GM19023 (cell line): ENCODE measurements around the gene TXNRD3.

ENCODE experiments used
- ATAC-seq: cut with Tn5 transposase; IDR thresholded peaks from one replicate; pipeline ENCODE4 v1.9.1; 2021; ENCODE audit warnings: mild to moderate bottlenecking, moderate library complexity; ENCODE audit not compliant: unreplicated experiment

Gene TXNRD3

DNA sequence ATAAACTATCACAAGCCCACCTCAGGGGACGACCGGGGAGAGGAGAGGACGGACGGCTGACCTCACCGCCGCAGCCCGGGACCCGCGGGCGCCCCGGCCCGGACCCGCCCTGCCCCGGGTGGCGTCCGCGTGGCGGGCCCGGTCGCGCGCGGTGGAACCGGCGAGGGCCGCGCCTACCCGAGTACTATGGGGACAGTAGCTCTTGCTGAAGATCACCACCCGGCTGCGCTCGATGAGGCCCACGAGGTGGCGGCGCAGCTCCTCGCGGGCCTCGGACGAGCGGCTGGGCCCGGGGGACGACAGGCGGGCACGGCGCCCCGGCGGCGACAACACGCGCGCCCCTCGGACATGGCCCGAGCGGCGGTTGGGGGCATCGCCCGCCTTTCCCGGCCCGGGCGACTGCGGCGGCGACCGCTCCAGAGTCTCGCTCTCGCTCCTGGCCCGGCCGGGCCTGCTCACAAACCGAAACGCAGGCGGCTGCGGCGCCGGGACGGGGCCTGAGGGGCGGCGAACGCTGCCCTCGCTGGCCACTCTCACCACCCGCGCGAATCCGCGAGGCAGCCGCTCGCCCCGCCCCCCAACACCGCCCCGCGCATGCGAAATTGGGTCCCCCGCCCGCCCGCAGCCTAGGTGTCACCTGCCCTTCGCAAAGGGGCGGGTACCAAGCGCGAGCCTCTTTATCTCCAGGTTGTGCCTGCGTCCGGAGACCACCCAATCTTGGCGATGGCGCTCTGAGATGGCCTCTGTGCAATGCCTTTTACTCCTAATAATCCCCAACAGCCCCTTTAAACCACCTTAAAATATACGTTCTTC is at the start of gene TXNRD3:
TXNRD3 (minus strand) TSS at position 554 of the 813 bp plus-strand sequence.
- no peak for ATAC-seq

DNA sequence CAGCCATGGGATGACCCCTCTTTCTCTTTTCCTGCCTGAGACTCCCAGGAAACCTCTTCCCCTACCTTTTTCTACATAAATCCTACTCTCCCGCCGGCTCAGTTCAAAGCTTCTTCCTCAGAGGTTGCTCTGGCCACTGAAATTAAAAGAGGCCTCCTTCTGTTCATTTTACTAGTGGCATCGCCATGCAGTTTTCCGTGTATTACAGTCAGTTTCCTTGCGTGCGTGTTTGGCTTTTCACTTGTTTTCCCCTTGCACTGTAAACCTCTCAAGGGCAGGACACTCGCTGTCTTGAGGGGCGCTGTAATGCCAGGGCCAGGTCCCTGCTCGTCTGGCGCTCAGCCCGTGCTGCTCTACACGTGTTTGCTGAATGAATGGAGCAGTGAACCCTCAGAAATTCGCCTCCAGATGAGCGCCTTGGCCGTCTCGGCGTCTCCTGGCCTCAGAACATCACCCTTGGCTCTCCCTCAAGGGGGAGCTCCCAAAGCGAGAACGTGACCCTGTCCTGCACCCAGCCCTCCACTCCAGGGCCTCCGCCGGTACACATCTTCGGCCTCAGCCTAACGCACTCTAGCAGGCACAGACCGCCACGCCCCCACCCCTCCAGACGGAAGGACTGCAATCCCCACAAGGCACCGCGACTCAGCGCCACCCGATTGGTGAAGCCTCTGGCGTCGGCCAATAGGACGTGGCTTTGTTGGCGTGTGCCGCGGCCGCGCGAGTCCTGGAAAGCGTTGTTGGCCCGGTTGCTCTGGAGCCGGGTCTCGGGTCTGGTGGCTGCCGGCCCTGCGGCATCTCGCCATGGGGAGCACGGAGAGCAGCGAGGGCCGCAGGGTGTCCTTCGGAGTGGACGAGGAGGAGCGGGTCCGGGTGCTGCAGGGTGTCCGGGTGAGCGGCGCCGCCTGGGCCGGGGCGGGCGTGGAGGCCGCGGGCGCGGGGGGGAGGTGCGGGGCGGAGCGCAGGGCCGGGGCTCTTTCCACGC is 48.9 kb upstream of the TXNRD3 start, which contains the start of gene CHCHD6:
CHCHD6 (plus strand) TSS at position 729 of the 982 bp plus-strand sequence; CDS start at position 802, 73 bp downstream.
- peak; percentile 97 for ATAC-seq

DNA sequence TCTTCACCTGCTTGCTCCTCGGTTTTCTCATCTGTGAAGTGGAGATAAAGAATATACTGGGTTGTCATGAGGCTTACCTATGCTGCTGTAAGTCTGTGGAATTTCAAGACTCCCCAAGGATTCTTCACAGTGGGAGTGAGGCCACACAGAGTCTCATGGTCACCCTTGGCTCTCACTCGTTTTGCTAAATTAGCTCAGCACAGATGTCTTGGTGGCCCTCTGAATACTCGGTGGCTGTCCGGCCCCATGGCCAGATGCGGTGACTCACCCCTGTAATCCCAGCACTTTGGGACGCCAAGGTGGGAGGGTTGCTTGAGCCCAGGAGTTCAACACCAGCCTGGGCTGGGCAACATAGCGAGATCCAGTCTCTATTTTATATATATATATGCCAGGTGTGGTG is 44.1 kb upstream of the TXNRD3 start:
- ATAC-seq: no peak

DNA sequence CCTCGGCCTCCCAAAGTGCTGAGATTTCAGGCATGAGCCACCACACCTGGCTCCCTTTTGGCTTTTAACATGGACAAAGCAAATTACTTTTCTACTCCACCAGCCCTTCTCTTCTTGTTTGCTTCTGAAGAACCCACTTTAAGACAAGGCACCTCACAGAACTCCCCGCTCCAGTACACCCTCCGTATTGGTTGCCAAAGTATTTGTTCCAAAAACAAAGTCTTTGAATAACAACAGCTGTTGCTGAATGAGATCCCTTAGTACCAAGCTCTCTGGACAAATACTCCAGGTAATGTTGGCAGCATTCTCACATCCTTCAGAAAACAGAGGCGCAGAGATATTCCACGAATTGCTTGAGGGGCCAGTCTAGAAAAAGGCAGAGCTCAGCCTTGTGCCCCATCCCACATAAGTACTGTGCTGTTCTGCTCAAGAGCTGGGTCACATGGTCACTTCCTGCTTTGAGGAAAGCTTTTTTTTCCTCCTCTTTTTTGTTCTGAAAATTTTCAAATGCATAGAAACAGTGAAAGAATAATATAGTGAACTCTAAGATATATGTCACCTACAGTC is 41.9 kb upstream of the TXNRD3 start:
- ATAC-seq: no peak

DNA sequence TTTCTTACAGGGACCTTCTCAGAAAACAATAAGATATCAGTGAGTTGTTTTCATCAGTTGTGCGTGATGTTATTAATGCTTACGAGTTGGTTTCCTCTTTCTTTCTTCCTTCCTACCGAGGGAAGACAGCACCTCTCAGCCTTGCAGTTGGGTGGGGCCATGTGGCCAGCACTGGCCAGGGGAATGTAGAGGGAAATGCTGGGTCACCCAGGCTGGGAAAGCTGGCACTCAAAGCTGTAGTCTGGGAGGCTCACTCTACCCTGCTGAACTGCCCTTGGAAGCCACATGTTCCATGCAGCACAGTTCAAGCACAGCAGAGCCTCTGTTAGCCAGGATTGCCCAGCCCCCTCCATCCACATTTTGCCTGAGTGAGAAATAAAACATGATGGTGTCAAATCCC is 39.0 kb upstream of the TXNRD3 start:
- ATAC-seq: no peak

DNA sequence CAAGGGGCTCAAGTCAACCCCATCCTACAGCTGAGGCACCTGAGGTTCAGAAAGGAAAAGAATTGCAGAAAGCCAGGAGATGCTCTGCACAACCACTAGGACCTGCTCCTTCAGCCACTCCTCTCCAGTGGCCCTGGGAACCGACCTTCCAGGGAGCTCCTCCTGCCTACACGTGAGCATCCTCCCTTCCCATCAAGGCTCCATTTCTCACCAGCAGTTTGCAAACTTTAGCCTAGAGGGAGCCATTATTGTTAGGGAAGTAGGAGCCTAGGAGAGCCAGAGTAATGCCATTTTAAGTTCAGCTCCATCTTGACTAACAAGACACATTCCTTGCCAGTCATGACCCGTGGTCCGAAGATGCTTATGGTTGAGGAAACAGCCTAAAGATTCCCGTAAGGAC is 37.9 kb upstream of the TXNRD3 start:
- ATAC-seq: no peak

DNA sequence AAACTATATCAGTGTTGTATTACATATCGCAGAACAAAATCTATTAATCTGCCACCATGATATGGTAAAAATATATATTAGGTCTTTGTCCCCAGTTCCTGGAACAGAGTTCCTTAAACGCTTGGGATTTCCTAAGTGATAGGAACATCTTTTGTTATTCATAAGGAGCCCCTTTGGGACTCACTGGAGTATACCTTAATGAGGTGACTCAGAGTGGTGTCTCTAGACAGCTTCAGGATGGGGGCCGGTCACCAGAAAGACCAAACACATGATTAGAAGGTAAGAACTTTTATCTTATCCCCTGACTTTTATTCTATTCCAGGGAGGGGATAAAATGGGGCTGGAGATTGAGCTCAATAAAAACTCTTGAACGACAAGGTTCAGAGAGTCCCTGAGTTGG is 36.8 kb upstream of the TXNRD3 start:
- ATAC-seq: no peak

DNA sequence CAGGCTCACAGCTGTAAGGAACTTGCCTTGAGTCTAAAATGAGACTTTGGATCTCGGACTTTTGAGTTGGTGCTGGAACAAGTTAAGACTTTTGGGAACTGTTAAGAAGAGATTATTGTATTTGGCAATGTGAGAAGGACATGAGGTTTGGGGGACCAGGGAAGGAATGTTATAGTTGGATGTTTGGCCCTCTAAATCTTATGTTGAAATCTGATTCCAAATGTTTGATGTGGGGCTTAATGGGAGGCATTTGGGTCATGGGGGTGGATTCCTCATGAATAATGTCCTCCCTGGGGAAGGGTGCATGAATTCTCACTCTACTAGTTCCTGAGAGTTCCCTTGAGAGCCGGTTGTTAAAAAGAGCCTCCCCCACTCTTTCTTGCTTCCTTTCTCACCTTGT is 30.6 kb upstream of the TXNRD3 start:
- ATAC-seq: no peak

DNA sequence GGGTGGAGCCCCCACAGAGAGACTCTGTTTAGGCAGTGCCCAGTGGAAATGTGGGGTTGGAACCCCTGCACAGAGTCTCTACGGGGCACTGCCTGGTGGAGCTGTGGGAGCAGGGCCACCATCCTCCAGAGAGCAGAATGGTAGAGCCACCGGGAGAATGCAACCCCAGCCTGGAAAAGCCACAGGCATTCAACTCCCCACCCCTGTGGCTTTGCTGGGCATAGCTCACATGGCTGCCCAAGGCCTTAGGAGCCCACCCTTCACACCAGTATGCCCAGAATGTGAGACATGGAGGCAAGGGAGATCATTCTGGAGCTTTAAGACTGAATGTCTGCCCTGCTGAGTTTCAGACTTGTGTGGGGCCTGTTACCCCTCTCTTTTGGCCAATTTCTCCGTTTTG is 30.1 kb upstream of the TXNRD3 start:
- ATAC-seq: no peak

DNA sequence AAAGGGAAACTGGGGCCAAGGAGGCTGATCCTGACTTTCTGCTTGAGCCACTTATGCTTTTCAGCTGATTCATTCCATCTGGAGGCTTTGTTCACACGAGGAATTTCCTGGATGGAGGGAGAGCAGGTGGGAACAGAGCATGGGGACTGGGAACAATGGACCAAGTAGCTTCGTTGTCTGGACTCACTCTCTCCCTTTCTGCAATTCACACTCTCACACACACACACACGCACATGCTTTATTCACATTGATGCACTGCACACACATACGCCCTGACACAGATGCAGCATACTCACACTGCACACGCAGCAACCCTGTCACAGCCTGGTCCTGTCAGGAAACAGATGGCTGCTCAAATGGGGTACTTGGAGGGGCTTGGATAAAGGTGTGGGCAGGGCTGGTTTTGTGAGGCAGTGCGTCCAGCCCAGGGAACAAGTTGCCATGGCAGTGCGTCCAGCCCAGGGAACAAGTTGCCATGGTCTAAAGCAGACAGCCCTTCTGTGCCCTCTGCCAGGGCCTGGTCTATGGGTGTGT is 29.4 kb upstream of the TXNRD3 start:
- ATAC-seq: no peak

DNA sequence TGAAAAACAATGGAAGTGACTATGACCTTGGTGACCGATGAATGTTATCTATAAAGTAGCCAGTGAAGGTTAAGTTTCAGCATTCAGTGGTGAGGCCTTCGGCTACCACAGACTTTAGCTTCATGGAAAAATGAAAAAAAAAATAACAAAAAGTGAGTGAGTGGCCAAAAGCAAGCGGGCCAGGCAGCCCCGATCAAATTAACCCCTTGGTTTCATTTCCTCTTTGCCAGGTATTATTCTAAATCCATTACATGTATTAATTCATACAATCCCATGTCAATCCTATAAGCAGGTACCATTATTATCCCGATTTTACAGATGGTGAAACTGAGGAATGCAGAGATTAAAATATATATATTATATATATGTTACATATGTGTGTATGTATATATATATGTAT is 28.1 kb upstream of the TXNRD3 start:
- no peak for ATAC-seq

DNA sequence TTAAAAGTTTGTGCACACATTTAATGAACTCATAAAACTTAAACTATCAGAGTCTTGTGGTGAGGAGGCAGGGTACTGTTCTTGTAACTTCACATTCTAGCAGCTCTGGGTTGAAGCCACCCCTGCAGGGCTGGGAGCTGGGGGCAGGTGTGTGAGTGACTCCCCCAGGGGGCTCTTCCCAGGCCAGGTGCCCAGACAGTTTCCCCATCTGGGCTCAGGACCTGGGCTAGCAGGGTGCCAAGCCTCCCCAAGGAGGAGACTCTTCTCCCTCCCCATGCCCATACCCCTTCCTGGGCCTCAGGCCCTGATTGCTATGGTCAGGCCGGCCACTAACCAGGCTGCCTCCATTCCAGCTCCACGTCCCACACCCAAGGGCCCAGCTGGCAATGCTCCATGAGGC is 27.1 kb upstream of the TXNRD3 start:
- no peak for ATAC-seq

DNA sequence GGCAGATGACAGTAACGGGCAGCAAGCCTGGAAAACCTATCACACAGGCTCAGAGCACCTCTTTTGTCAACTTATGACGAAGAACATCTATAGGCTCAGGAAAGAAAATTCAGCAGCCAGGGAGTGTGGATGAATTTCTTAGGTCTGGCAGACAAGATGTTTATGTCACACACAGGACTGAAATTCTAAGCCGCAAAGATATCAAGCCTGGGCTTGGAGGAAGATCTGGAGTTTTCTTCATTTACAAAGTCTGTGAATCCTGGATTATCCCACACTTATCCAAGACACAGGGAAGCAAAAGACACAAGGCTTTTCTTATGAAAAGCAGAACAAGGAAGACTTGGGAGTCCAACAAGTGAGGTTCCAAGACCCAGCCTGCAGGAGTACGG is 25.7 kb upstream of the TXNRD3 start:
- no peak for ATAC-seq

DNA sequence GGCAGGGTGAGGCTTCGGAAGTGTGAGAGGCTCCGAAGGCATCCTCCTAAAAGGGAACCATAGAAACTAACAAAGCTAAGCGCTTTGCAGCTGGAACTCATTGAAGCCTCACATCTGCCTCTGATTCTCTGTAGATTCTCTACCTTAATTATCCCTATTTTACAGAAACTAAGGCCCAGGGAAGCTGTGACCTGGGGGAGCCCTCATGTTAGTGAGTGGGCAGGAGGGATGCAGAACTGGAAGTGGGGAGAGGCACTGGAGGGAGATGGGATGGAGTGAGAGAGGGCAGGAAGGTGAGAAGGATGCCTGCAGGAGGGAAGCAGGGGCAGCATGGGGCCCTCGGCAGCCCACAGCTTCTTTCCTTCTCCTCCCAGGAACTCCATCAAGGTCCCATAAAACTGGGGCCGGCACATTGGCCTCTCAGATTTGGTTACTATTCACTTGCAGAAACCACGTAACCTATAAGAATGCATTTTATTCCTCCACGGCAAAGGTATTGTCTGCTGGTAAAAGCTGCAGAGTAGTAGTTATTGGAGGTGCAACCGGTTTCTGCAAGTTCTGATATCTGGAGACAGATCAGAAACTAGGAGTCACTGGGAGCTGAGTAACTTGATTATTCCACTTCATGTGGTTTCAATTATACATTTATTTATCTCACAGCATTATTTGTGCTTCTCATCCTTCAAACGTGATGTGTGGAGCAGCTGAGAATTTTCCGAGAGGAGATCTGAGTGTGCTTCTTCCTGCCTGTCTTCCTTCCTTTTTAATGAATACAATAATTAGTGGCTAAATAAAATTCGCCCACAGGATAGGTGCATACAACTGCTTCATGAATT is 25.1 kb upstream of the TXNRD3 start:
- ATAC-seq: no peak

DNA sequence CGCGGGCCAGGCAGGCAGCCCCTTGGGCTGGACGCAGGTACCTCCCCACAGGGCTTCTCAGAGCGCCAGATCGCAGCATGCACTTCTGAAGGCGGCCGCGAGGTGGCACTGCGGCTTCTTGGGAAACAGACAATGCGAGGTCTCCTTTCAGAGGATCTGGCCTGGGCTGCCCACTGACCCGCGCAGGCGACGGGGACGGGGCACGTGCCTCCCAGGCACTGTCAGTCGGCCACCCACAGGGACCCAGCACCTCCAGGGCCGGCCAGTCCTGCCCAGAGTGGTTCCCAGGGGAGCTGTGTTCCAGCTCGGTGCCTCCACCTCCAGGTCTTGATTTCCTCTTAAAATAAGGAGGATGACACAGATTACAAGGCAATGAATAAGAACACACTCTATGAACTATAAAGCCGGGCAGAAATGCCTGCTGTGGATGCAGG is 24.4 kb upstream of the TXNRD3 start:
- no peak for ATAC-seq

DNA sequence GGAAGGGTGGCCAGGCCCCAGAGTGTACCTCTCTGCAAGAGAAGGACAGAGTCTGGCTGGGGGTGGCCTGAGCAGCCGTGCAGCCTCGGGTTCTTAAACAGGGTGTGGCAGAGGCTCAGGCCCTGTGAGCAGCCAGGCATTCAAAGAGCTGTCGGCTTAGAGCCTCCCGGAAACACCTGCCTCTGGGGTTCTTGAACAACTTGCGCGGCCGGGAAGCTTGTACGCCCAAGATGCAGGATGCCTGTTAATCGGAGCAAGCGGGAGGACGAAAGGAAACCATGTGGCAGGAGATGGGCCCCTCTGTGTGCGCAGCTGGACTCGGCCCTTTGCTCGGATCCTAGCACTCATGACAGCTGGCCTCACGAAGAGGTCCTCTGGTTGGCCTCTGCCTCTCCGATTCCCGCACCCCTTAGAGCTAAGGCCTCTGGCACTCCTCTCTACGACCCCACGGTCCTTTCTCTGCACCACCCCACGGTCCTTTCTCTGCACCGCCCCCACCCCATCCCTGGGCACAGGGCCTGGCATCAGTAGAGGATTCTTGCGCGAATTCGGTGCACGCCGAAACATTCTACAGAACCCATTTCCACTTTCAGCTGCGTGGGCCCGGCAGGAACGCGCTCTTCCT is 23.9 kb upstream of the TXNRD3 start:
- ATAC-seq: no peak

DNA sequence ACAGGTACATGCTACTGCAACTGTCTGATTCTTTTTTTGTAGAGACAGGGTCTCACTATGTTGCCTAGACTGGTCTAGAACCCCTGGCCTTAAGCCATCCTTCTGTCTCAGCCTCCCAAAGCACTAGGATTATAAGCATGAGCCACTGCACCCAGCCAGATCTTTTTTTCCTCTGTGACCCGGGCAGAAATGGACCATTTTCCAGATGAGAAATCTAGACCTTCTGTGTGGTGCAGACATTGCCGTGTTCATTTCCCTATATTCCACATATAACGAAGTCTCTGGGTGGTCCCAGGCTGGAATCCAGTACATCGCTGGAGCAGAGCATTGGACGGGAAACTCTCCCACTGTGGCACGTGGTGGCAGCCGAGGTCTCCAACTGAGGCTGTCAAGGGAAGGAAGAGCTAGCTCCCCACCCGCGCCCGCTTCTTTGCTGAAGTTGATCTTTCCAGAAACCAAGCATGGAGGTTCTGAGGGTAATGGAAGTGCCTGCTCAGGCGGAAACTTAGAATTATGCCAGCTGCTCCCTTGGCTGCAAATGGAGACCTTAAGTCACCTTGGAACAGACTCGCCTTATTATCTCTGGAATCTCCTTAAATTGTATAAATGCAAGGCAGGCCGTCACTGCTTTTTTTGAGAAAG is 23.1 kb upstream of the TXNRD3 start:
- ATAC-seq: no peak

DNA sequence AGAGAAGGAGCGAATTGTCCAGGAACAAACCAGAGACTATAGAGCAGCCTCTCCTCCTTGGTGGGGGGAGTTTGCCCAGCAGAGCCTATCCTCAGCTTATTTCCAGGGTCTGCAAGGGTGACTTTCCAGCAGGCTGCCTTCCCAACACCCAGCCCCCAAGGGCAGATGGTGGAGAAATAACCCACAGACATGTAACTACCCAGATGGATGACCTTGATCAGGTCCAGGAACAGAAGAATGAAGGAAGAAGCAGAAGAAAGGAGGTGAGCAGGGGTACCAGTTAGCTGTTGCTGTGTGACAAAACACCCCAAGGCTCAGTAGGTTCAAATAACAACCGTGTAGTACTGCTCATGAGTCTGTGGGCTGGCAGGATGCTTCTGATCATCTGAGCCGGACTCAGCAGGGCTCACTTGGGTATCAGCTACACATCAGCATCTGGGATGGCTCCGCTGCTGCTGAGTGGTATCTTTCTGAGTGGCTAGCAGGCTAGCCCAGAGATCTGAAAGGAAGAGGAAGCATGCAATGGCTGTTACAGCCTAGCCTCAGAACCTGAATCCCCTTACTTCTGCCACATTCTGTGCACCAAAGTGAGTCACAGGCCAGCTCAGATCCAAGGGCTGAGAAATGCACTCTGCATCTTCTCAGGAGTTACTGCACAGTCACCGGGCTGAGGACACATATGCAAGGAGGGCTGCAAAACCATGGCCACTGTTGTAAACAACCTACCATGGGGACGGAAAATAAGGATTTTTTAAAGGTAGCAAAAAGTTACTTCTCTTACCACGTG is 22.2 kb upstream of the TXNRD3 start:
- ATAC-seq: no peak

DNA sequence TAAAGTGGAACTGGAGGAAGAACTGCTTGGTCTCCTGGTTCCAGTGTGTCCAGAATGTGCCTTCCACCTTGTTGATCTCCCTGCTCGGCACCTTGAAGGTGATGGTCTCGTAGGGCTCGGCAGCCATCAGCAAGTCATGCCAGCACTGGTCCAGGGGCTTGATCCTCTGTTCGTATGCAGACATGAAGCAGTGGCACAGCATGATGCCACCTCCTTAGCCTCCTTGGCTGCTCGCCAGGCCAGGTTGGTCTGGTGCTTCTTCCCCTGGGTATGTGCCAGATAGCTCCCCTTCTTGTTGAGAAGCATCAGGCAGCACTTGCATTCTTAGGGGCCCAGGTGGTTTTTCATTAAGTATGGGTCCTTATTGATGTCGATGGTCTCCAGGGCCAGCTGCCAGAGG is 17.8 kb upstream of the TXNRD3 start:
- ATAC-seq: no peak
